Urothelium cell line (cell line): ENCODE results near the gene METTL1.
"Not testable (repeated sequence)": the region's sequence is repeated elsewhere in the genome, so short reads cannot be mapped to it uniquely, and the experiment has no call there.

Source experiments
- DNase-seq: peaks from one replicate; pipeline ENCODE4 v3.0.0; 2011; ENCODE audit warnings: low spot score, mixed read lengths
- FAIRE-seq: peaks from 2 replicates; lab custom pipeline; 2011; peaks lifted over from hg19 to GRCh38; lab: Jason Lieb, UNC

Gene METTL1

GRCh38 chr12:57771873-57772428, at the start of gene METTL1:
METTL1 (minus strand) TSS chr12:57772105; CDS start chr12:57772083, 22 bp downstream.
- peak; percentile 96 for DNase-seq
- no peak for FAIRE-seq

DNA sequence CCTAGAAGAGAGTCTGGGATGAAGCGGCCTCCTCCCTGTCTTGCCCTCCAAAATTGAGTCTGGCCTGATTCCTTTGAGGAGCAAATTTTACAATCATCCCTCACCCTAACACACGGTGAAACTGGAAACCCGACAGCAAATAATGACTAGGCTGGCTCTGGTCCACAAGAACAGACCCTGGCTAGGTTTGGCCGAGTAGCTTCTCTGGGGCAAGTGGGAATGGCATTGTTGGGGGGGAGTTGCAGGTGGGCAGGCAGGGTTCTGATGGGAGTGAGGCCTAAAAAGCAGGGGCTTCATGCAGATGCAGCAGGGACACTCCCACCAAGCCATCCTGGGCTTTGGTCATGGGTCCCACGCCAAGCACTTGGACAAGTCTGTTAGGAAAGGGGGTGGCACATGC, 49.1 kb upstream of the METTL1 start:
- not testable (repeated sequence) for DNase-seq, FAIRE-seq

DNA sequence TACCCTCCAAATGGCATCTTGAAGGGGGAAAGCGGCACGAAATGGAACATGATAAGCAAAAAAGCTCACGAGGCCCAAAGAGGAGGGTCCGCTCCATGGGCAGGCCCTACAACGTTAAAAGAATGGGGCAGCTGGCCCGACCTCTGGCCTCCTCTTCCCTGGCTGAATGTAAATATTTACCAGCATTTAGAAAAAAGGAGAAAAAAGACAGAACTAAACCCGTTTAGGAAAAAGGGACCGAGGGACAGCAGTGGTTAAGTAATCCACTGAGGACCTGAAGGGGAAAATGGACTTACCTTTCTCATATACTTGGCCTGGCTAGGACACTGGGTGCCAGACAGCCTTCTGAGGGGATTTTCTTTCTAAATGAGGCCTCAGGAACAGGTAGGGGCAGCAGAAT, 48.2 kb upstream of the METTL1 start:
- not testable (repeated sequence) for FAIRE-seq, DNase-seq

- not testable (repeated sequence) for FAIRE-seq, DNase-seq
Observed at GRCh38 chr12:57817990-57818331, 46.1 kb upstream of the METTL1 start.

DNA sequence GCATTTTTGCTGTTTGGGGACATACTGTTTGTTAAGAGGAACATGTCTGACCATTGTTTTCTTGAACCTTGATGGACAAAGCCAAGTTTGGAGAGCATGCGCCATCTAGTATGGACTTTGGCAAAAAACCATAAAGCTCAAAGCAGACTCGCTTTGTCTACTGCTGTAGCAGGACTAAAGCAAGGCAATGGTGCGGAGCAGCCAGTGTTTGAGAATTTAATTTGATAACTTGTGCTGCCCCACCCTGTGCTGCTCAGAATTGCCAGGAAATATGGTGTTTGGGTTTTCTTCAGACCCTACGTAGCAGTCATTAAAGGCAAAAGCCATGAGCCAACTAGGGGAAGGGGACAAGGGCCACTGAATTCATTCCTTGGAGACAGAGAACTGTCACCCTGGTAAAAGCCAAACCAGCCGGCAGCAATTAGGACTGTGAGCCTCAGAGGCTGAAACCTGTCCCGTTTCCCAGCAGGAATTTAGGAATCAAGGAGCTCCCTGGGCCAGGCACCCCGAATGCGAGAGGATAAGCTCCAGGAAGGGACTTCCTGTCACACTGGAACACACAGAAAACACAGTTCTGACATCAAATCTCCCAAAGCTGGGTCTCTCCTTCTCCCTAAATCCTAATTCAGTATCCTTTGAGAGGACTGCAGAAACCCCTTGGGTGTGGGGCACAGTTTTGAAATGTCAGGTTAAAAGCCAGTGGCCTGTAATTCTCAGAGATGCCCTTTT, 45.5 kb upstream of the METTL1 start:
- DNase-seq, result no peak
- FAIRE-seq, result no peak

- no peak for DNase-seq
- no peak for FAIRE-seq
Observed at GRCh38 chr12:57816855-57817151, 44.9 kb upstream of the METTL1 start.

- FAIRE-seq (no peak), DNase-seq (no peak)
Observed at GRCh38 chr12:57816001-57816854, 44.3 kb upstream of the METTL1 start.

GRCh38 chr12:57815177-57816000, 43.5 kb upstream of the METTL1 start:
- FAIRE-seq (no peak), DNase-seq (no peak)

- FAIRE-seq (no peak), DNase-seq (no peak)
Observed at GRCh38 chr12:57813971-57814772, 42.3 kb upstream of the METTL1 start.

GRCh38 chr12:57813111-57813970, 41.4 kb upstream of the METTL1 start:
- DNase-seq (no peak), FAIRE-seq (no peak)

DNA sequence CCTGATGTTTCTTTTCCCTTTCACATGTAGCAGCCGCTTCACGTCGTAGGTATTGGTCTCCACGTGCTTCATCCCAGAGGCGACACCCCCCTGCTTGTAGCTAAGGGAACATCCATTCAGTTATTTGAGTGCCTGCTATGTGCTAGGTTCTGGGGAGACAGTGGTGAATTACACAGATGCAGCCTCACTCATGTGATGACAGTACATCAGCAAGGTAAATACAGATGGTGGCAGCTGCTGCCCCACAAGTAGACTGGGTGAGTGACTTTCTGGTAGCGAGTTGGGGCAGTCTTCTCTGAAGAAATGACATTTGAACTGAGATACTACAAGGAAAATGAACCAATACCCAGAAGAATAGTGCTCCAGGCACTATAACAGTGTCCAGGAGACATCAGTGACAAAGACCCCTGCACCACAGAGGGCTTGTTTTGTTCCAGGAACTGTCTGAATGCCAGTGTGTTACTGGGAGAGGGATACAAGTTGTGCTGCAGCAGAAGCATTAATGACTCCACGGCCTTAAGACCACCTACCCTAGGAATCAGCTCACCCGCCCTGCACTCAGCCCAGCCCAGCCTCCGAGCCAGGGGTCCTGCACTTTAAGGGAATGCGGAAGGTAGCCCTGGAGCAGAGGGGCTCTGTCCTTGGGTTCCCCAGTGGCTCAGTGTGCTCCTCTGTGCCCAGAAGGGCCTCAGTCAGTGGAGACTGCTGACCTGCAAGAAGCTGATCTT, 39.3 kb upstream of the METTL1 start:
- no peak for DNase-seq
- no peak for FAIRE-seq

GRCh38 chr12:57810450-57810849, 38.5 kb upstream of the METTL1 start:
- DNase-seq (peak; percentile 73), FAIRE-seq (no peak)

- DNase-seq (no peak), FAIRE-seq (no peak)
Observed at GRCh38 chr12:57809425-57809824, 37.5 kb upstream of the METTL1 start.

DNA sequence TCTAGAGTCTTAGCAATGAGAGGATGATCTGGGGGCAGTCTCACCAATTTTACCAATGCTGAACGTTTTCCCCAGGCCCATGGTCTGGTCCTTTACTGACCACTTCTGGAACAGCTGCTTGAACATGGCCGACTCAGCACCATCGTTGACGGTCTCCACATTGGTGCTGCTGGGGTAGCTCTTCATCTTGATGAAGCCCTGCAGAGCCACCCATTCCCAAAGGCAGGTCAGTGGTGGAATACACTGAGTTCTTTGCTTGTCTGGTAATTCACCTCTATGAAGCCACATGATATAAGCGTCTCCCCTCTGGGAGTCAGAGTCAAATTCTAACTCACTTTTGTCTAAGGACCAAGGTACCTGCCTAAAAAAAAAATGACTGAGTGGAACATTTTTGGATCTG, 36.4 kb upstream of the METTL1 start:
- DNase-seq (no peak), FAIRE-seq (no peak)

DNA sequence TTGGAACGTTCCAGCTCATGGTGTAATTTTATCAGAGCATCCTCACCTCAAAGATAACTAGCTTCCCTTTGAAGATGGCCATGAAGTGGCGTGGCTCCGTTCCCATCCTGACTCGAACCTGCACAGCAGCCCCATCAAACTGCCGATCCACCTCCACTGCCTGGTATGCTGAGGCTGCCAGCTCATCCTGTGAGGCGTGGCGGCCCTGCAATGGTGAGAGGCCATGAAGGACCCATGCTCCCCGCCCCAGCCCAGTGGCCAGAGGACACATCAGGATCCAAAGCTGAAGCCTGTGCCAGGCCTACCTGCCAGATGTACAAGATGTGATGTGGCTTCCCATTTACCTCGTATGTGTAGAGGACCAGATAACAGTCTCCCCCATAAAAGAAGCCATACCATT, 35.4 kb upstream of the METTL1 start:
- DNase-seq, result no peak
- no peak for FAIRE-seq

DNA sequence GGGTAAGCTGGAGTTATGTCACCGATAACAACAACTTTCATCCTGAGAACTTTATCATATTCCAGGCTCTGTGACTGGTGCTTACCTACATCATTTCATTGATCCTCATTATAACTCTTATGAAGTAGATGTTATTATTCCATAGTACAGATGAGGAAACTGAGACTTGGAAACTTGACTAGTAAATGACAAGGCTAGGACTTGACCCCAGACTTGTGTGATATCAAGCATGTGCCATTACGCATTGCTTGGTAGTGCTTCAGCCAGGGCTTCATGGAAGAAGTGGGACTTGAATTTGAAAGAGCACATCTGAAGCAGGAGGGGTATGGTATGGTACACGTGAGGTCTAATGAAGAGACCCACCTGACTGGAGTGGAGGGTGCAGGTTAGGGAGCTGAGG, 34.8 kb upstream of the METTL1 start:
- no peak for FAIRE-seq

DNA sequence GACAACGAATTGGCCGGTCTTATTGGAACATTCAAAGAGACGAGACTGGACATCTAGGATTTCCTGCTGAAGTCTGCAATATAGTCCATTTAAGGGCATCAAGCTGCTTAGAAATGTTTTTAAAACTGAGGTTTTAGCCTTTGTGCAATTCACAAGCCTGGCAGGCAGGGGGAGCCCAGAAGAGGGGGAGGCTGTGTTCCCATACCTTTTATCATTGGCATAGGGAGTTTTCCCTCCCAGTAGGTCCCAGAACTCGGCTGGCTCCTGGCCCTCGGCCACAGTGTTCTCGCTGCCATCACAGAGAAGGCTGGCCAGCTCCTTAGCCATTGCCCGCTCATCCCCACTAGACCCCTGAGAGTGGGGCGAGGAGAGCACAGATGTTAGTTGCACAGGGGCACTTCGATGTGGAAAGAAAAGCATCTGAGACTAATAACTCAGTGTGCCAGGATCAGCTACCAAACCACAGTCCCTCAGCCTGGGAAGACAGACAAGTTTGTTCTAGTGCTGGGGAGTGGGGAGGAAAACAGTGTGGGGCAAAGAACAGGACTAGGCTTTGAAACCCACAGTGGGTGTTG, 31.5 kb upstream of the METTL1 start:
- FAIRE-seq (no peak), DNase-seq (peak; percentile 67)

More for the DNA sequence above, 34.8 kb upstream of the METTL1 start:
- no peak for DNase-seq

- no peak for FAIRE-seq
- no peak for DNase-seq
Observed at GRCh38 chr12:57802607-57803006, 30.7 kb upstream of the METTL1 start.
